AG04450 (cell line): Measurements from ENCODE around the gene LAMA5. TPM values are rescaled to one million over a fixed set of nuclear protein-coding genes. Genes with fewer than 3 reads are reported as not detected.

Source experiments
- CTCF ChIA-PET: fragments of 300-600, 350-600 bp; formaldehyde crosslinking; extraction: SDS; loops from one replicate; lab custom pipeline; 2022; ENCODE audit warnings: antibody characterized with exemption, inconsistent platforms; lab: Charles Lee
- POLR2A ChIA-PET: fragments of 350-600 bp; formaldehyde crosslinking; extraction: SDS; loops from one replicate; lab custom pipeline; 2021; ENCODE audit warnings: antibody characterized with exemption, inconsistent platforms; lab: Yijun Ruan, JAX
- DNase-seq: peaks from one replicate; pipeline ENCODE4 v3.0.0-alpha.2; 2011; ENCODE audit warnings: low read depth, low spot score
- H3K27ac ChIP-seq: one replicate; pipeline ENCODE4 v1.5.1; 2012; ENCODE audit warnings: low read depth, low read length, control low read depth
- H3K27me3 ChIP-seq: one replicate; pipeline ENCODE4 v1.6.0; 2012; ENCODE audit warnings: low read length; ENCODE audit not compliant: control insufficient read depth, insufficient read depth
- H3K4me3 ChIP-seq: 2 replicates; pipeline ENCODE4 v1.5.1; 2011; ENCODE audit warnings: mild to moderate bottlenecking, low read depth, low read length, control low read depth
- H3K9me3 ChIP-seq: 2 replicates; pipeline ENCODE4 v1.5.1; 2012; ENCODE audit warnings: low read length; ENCODE audit not compliant: control insufficient read depth, insufficient read depth
- CTCF ChIP-seq: IDR thresholded peaks from 2 replicates; pipeline ENCODE4 v1.5.1; 2011; ENCODE audit warnings: low read depth, low read length, control low read depth, inconsistent platforms
- polyA plus RNA-seq: library from polyadenylated mRNA; depleted of rRNA; stranded (reverse); fragments of >200 nt; gene quantifications from 2 replicates; pipeline ENCODE4 v1.2.3, GENCODE V29; 2011

Gene LAMA5
- polyA plus RNA-seq, 1 experiment: 1.9 TPM

- Histone ChIP-seq H3K4me3 (no peak overlapping the region), H3K9me3 (no peaks in the 10 kb centered on the region; the same call in 1 of the 2 replicates), H3K27ac (no peak overlapping the region), H3K27me3 (no peaks in the 10 kb centered on the region)
- TF ChIP-seq CTCF: no peak
- no peak for DNase-seq
- CTCF ChIA-PET: interaction anchor here (3.2 kb wide), 1 partner anchor 83 kb away, joined by 35 read pairs; no protein-coding TSS in a partner anchor
- POLR2A ChIA-PET: no interaction called here
Observed at GRCh38 chr20:62299666-62300236, 67.4 kb downstream of the LAMA5 start.

- Histone ChIP-seq H3K27me3 (no peaks in the 10 kb centered on the region), H3K4me3 (no peak overlapping the region), H3K9me3 (no peaks in the 10 kb centered on the region; the same call in 1 of the 2 replicates), H3K27ac (no peak overlapping the region)
- ChIA-PET POLR2A (interaction anchor here (0.6 kb wide), 1 partner anchor 201 kb away, joined by 3 read pairs; no protein-coding TSS in a partner anchor), CTCF (interaction anchor here (3.2 kb wide), 1 partner anchor 84 kb away, joined by 35 read pairs; no protein-coding TSS in a partner anchor)
- no peak for DNase-seq
- no peak for TF ChIP-seq CTCF
Observed at GRCh38 chr20:62298577-62299249, 68.4 kb downstream of the LAMA5 start.

GRCh38 chr20:62297449-62298227 is 69.5 kb downstream of the LAMA5 start:
- no peak for TF ChIP-seq CTCF
- Histone ChIP-seq H3K27ac (no peak overlapping the region), H3K9me3 (no peaks in the 10 kb centered on the region), H3K27me3 (no peaks in the 10 kb centered on the region), H3K4me3 (no peak overlapping the region)
- ChIA-PET POLR2A (no interaction called here), CTCF (interaction anchor here (2.0 kb wide), 1 partner anchor 77 kb away, joined by 5 read pairs; no protein-coding TSS in a partner anchor)
- DNase-seq: no peak

- CTCF ChIA-PET: interaction anchor here (2.0 kb wide), 1 partner anchor 78 kb away, joined by 5 read pairs; no protein-coding TSS in a partner anchor
- no peaks in the 10 kb centered on the region for H3K9me3 ChIP-seq
- POLR2A ChIA-PET: interaction anchor here (0.6 kb wide), 1 partner anchor 90 kb away, joined by 5 read pairs; the partner anchor contains the start of gene RPS21
- no peak for TF ChIP-seq CTCF
- H3K27me3 ChIP-seq: no peaks in the 10 kb centered on the region
- no peak overlapping the region for H3K4me3 ChIP-seq
- H3K27ac ChIP-seq: no peak overlapping the region
- DNase-seq: no peak
Observed at GRCh38 chr20:62296724-62297448, 70.2 kb downstream of the LAMA5 start.
